Forelimb muscle (tissue), 1 donor: Measurements from ENCODE around the gene AFG1L. TPM values are rescaled to one million over a fixed set of nuclear protein-coding genes. Genes with fewer than 3 reads are reported as not detected.
"Not testable (repeated sequence)": the region's sequence is repeated elsewhere in the genome, so short reads cannot be mapped to it uniquely, and the experiment has no call there.

Source experiments
- DNase-seq: peaks from one replicate; pipeline ENCODE4 v3.0.0-alpha.2; 2013; ENCODE audit warnings: low read depth
- polyA plus RNA-seq: library from polyadenylated mRNA; unstranded; fragments of 120-200 nt; gene quantifications from one replicate; pipeline ENCODE4 v1.2.1, GENCODE V29; 2013; ENCODE audit not compliant: insufficient read length

Gene AFG1L
- polyA plus RNA-seq, 1 donor: 6.4 TPM

GRCh38 chr6:108288742-108289141, 6.1 kb upstream of the AFG1L start:
- no peak for DNase-seq

- no peak for DNase-seq
These were observed 3.8 kb upstream of the AFG1L start for GRCh38 chr6:108291091-108291490.

DNA sequence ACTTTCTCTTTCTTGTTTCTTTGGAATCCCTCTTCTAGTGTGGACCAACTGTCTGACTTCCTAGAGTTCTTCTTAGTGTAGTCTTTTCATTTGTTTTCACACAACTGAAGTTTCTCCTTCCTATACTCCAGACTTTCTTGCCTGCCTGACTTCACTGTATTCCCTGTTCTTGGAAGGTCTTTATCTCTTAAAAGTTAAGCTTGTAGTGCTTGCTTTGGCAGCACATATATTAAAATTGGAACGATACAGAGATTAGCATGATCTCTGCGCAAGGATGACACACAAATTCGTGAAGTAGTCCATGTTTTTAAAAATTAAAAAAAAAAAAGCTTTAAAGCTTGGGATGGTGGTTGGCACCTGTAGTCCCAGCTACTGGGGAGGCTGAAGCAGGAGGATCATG, 2.3 kb upstream of the AFG1L start:
- not testable (repeated sequence) for DNase-seq

- no peak for DNase-seq
These were observed 1.1 kb upstream of the AFG1L start for GRCh38 chr6:108293527-108294296.

DNA sequence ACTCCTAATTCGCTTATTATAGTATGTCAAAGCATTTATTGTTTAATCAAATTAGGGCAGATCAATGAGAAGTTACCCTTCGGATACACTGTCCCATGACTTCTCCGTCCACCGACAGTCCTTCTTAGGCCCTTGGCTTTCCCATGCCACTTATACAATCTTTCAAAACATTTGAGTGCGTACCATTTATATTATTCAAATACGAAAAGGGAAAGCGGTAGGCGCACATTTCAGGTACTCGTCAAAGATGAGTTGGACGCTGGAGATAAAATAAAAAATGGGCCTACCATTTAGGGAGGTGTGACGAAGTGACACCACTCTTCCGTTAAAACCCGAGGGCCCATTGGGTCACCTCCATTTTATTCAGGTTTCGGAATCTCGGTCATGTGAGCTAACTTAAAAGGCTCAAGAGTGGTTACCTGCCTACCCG, 542 bp upstream of the AFG1L start:
- no peak for DNase-seq

DNA sequence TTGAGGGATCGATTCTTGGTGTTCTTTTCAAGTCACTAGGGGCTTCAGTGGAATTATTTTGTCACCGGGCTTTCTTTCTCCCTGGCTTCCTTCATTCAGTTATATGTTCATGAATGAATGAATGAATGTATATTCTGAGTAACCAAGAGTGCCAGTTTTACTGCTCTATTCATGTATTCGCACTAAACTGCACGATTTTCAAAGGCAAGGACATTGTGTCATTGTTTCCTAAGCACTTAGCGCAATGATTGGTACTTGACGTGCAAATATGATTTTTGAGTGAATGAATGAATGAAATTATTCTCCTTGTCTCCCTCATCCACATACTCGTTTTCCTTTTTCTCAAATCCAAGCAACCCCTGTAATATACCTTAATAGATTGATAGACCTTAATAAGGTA, 822 bp downstream of the AFG1L start:
- no peak for DNase-seq

- DNase-seq: no peak
These were observed 7.5 kb downstream of the AFG1L start for GRCh38 chr6:108302386-108302785.

- no peak for DNase-seq
These were observed 9.8 kb downstream of the AFG1L start for GRCh38 chr6:108304646-108305045.

GRCh38 chr6:108308641-108309040, 13.8 kb downstream of the AFG1L start:
- not testable (repeated sequence) for DNase-seq

DNA sequence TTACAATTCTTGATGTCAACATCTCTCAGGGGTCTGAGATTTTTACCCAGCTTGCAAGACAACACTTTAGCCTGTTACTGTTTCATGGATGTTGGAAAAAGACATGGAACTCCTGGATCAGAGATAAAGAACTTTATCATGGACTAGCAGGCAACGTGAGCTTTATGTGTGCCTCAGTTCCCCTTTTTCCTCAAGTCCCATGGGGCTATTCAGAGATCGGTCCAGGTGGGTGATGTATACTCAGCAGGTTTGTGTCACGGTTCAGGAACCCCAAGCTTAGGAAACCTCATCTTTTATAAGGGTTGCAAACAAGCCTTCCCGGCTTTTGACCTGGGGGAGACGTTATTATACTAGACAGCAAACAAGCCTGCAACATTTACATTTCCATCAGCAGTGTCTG, 15.0 kb downstream of the AFG1L start:
- no peak for DNase-seq

- no peak for DNase-seq
These were observed 17.8 kb downstream of the AFG1L start for GRCh38 chr6:108312605-108313004.

GRCh38 chr6:108321253-108321747, 26.4 kb downstream of the AFG1L start:
- DNase-seq: no peak

DNA sequence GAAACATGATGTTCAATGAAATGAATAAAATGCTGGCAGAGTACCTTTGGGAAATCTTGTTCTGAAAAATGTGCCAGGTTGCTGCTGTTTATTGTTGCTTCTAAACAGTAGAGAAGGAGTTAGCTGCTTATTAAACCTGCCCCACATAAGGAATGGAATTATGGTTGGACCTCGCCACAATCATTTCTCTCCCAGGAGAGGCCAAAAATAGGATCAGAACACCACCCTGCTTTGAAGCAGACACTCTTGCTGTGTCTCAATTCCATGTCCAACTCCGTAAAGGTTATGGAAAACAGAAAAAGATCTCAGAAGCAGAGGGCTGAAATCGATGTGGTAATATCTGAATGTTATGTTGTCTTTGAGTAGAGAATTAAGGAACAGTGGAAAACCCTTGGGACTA, 27.9 kb downstream of the AFG1L start:
- DNase-seq: no peak

- no peak for DNase-seq
These were observed 29.0 kb downstream of the AFG1L start for GRCh38 chr6:108323710-108324466.

- DNase-seq: not testable (repeated sequence)
These were observed 35.4 kb downstream of the AFG1L start for GRCh38 chr6:108330221-108330785.

DNA sequence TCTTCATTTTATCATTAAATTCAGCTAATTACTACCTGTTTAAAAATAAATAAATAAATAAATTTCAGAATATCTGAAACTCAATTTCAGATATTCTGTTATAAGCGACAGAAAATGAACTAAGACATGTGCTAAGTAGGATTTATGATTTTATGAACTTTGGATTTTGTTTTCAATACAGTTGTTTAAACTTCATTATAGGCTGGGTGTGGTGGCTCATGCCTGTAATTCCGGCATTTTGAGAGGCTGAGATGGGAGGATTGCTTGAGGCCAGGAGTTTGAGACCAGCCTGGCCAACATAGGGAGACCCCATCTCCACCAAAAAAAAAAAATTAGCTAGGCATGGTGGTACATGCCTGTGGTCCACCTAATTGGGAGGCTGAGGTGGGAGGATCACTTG, 36.0 kb downstream of the AFG1L start:
- DNase-seq: no peak

DNA sequence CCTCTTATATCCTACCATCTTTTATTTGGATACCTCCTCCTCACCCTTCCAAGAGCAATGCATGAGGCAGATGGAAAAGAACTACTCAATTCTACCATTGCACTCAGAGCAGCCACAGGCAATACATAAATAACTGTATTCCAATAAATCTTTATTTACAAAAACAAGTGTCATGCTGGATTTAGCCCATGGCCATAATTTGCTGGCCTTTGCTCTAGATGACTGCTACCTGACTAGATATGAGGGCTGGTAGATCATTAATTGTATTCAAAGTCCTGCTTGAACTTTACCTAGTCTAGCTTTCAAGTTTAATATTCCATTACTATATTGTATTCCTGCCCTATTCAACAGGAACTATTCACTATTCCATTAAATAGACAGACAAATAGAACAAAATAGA, 37.1 kb downstream of the AFG1L start:
- no peak for DNase-seq

- no peak for DNase-seq
These were observed 42.1 kb downstream of the AFG1L start for GRCh38 chr6:108336971-108337370.

- no peak for DNase-seq
These were observed 42.9 kb downstream of the AFG1L start for GRCh38 chr6:108337721-108338120.

DNA sequence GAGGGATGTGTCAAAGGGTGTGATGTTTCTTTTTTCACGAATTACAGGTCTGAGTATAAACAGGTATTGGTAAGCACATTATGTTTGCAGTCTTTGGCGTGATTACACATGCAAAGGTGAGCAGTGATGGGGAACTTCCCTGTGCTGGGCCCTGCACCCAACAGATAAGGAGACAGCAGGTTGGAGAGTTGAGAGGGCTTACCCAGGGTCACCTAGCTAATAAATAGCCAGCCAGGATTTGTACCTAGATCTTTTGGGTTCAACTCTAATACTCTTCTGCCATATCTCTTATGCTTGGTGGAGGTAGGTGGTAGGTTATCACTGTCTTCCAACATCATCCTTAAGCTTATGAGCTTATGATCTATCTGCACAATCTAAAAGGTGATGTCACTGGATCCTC, 46.5 kb downstream of the AFG1L start:
- DNase-seq: no peak

DNA sequence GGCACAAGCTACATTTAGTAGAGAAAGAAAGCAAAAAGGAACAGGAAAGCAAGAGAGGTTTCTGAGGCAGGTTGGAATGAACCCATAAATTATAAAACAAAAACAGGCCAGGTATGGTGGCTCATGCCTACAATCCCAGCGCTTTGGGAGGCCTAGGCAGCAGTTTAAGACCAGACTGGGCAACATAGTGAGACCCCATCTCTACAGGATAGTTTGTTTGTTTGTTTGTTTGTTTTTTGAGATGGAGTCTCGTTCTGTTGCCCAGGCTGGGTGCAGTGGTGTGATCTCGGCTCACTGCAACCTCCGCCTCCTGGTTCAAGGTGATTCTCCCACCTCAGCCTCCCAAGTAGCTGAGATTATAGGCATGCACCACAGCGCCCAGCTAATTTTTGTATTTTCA, 49.0 kb downstream of the AFG1L start:
- DNase-seq: no peak

DNA sequence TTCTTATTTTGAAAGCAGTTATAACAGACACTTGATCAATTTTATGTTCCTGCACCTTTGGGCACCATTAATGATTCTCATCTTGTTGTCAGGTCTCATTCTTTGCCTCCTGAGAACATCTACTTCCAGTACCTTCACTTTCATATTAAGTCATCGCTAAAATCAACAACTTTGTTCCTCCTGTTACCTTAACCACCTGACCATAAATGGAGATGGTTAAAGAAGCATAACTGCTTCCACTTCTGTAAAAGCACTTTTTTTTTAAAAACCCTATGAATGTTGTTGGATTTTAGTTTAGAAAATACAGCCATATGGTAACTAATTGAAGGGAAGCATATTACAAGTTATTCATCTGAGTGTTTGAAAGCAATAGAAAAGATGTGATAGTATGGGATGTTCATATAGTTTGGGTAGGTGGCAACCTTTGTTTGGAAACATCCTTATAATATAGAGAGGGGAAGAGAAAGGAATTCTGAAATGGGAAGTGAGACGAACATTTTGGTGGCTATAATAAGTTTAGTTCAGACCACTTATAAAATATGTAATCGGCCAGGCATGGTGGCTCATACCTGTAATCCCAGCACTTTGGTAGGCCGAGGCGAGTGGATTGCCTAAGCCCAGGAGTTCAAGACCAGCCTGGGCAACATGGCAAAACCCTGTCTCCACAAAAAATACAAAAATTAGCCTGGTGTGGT, 53.9 kb downstream of the AFG1L start:
- DNase-seq: no peak
